Epithelial cell of proximal tubule (primary cell): ENCODE data around the gene R3HDM2. TPM values are rescaled to one million over a fixed set of nuclear protein-coding genes. Genes with fewer than 3 reads are reported as not detected.
A peak's percentile ranks its signal among the peaks of the same experiment; 100 is the strongest.

Source experiments
- DNase-seq: peaks from one replicate; pipeline ENCODE4 v3.0.0-alpha.2; 2011; ENCODE audit warnings: low read depth
- H3K4me3 ChIP-seq: 2 replicates; pipeline ENCODE4 v1.5.1; 2011; ENCODE audit warnings: low read depth, mild to moderate bottlenecking, low read length
- total RNA-seq: library from RNA; depleted of rRNA; stranded (reverse); fragments of >200 nt; gene quantifications from 2 replicates; pipeline ENCODE4 v1.2.3, GENCODE V29; 2015
- TF ChIP-seq, protein P1 (sequence below): conservative IDR thresholded peaks from 2 replicates; pipeline ENCODE4 v1.5.1; 2012; ENCODE audit warnings: low read depth, mild to moderate bottlenecking, low read length

The R3HDM2 gene
- total RNA-seq, 1 donor from 2014 or later = 12.5 TPM

DNA sequence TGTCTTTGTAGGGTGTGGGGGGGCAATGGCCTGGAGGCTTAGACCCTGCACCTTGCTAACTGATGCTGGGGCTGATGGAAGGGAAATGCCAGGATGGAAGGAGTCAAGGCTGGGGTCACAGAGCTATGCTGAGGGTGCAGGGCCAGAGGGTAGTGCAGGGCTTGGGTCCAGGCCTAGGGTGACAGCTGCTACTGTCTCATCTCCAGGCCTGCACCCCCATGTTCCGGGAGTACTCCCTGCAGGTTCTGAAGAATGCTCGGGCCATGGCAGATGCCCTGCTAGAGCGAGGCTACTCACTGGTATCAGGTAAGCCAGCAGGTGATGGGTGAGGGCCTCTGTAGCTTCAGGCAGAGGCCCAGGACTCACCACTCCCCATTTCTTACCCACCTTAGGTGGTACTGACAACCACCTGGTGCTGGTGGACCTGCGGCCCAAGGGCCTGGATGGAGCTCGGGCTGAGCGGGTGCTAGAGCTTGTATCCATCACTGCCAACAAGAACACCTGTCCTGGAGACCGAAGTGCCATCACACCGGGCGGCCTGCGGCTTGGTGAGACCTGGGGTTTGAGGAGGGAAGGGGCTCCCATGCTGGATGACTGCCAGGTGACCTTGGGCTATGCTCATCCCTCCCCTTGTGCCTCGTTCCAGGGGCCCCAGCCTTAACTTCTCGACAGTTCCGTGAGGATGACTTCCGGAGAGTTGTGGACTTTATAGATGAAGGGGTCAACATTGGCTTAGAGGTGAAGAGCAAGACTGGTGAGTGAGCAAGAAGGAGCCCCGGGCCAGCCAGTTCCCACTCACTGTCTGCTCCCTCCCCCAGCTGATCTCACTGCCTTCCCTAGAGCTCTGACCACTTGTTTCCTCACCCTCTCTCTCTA is 197.2 kb downstream of the R3HDM2 start:
- no peak for DNase-seq
- TF ChIP-seq, protein P1, sequence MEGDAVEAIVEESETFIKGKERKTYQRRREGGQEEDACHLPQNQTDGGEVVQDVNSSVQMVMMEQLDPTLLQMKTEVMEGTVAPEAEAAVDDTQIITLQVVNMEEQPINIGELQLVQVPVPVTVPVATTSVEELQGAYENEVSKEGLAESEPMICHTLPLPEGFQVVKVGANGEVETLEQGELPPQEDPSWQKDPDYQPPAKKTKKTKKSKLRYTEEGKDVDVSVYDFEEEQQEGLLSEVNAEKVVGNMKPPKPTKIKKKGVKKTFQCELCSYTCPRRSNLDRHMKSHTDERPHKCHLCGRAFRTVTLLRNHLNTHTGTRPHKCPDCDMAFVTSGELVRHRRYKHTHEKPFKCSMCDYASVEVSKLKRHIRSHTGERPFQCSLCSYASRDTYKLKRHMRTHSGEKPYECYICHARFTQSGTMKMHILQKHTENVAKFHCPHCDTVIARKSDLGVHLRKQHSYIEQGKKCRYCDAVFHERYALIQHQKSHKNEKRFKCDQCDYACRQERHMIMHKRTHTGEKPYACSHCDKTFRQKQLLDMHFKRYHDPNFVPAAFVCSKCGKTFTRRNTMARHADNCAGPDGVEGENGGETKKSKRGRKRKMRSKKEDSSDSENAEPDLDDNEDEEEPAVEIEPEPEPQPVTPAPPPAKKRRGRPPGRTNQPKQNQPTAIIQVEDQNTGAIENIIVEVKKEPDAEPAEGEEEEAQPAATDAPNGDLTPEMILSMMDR = no peak
- no peak overlapping the region for H3K4me3 ChIP-seq

DNA sequence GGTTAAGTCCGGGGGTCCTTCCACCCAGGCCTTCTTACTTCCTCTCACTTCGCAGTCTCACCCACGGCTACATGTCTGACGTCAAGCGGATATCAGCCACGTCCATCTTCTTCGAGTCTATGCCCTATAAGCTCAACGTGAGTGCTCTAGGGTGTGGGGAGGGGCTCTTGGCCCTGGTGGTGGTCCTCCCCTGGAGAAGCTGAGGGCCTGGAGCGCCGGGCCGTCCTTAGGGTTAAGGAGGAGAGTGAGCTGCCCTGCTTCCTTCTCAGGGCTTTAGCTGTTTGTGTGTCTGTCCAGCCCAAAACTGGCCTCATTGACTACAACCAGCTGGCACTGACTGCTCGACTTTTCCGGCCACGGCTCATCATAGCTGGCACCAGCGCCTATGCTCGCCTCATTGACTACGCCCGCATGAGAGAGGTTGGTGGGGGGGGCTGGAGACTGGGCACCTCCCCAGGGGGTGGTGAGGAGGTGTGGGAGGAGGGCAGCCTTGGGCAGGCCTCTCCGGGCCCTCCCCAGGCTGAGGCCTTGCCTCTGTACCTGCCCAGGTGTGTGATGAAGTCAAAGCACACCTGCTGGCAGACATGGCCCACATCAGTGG is 198.6 kb downstream of the R3HDM2 start:
- H3K4me3 ChIP-seq = no peak overlapping the region
- TF ChIP-seq, protein P1 = no peak
- DNase-seq = no peak

GRCh38 chr12:57231276-57232021 is 199.4 kb downstream of the R3HDM2 start:
- no peak for DNase-seq
- H3K4me3 ChIP-seq = no peak overlapping the region
- TF ChIP-seq, protein P1 = no peak

- TF ChIP-seq, protein P1 = no peak
- no peak for DNase-seq
Measured at GRCh38 chr12:57230381-57231155, 200.3 kb downstream of the R3HDM2 start.

GRCh38 chr12:57229634-57230380 is 201.0 kb downstream of the R3HDM2 start, which contains the start of gene SHMT2:
TSS of gene SHMT2 (plus strand) at chr12:57229711. CDS start at chr12:57229779, 68 bp downstream.
- peak; percentile 55 for DNase-seq

More at GRCh38 chr12:57230381-57231155, 200.3 kb downstream of the R3HDM2 start:
- H3K4me3 ChIP-seq = peak overlapping the region; percentile 78

More at GRCh38 chr12:57229634-57230380, 201.0 kb downstream of the R3HDM2 start, which contains the start of gene SHMT2:
- TF ChIP-seq, protein P1 = no peak
- H3K4me3 ChIP-seq = peak within 1 kb of the TSS; percentile 78
